Ishikawa (cell line): Measurements from ENCODE around the gene NR3C2.

Experiments
- CEBPB ChIP-seq: IDR thresholded peaks from 2 replicates; pipeline ENCODE4 v1.6.1; 2012
- EGR1 ChIP-seq: IDR thresholded peaks from 2 replicates; pipeline ENCODE4 v1.6.1; 2012
- EP300 ChIP-seq: IDR thresholded peaks from 2 replicates; pipeline ENCODE4 v1.6.1; 2012; ENCODE audit warnings: borderline replicate concordance
- REST ChIP-seq: IDR thresholded peaks from 2 replicates; pipeline ENCODE4 v1.6.1; 2012; ENCODE audit warnings: low read depth, mild to moderate bottlenecking
- TAF1 ChIP-seq: IDR thresholded peaks from 2 replicates; pipeline ENCODE4 v1.6.1; 2012; ENCODE audit warnings: low read depth, mild to moderate bottlenecking
- YY1 ChIP-seq: IDR thresholded peaks from 2 replicates; pipeline ENCODE4 v1.6.1; 2012; ENCODE audit warnings: low read depth
- ZBTB7A ChIP-seq: IDR thresholded peaks from 2 replicates; pipeline ENCODE4 v1.6.1; 2012; ENCODE audit warnings: low read depth

GRCh38 chr4:148364525-148364924 is 77.7 kb downstream of the NR3C2 start:
- TF ChIP-seq YY1, result no peak
- TF ChIP-seq REST, result no peak
- no peak for TF ChIP-seq EP300
- no peak for TF ChIP-seq CEBPB
- no peak for TF ChIP-seq ZBTB7A
- TF ChIP-seq EGR1, result no peak
- no peak for TF ChIP-seq TAF1
